ENCODE measurements around the gene PREP.
A peak's percentile ranks its signal among the peaks of the same experiment; 100 is the strongest.

The PREP gene

GRCh38 chr6:105397987-105398386, 4.9 kb downstream of the PREP start:
- DNase-seq (ENCODE audit: low spot score): no peak

- DNase-seq (ENCODE audit: low spot score): no peak
Measured at GRCh38 chr6:105391705-105392104, 11.2 kb downstream of the PREP start.

GRCh38 chr6:105389543-105389942, 13.3 kb downstream of the PREP start:
- no peak for DNase-seq (ENCODE audit: low spot score)

- DNase-seq (ENCODE audit: low spot score): no peak
Measured at GRCh38 chr6:105388392-105388791, 14.5 kb downstream of the PREP start.

- no peak for DNase-seq (ENCODE audit: low spot score)
Measured at GRCh38 chr6:105384004-105384403, 18.9 kb downstream of the PREP start.

GRCh38 chr6:105382958-105383357, 19.9 kb downstream of the PREP start:
- DNase-seq (ENCODE audit: low spot score): no peak

GRCh38 chr6:105382496-105382895, 20.4 kb downstream of the PREP start:
- DNase-seq (ENCODE audit: low spot score): no peak

GRCh38 chr6:105380634-105381033, 22.2 kb downstream of the PREP start:
- DNase-seq (ENCODE audit: low spot score): no peak

GRCh38 chr6:105375797-105376196, 27.1 kb downstream of the PREP start:
- no peak for DNase-seq (ENCODE audit: low spot score)

GRCh38 chr6:105374010-105374420, 28.9 kb downstream of the PREP start:
- DNase-seq (ENCODE audit: low spot score): no peak

- DNase-seq (ENCODE audit: low spot score): no peak
Measured at GRCh38 chr6:105373481-105373880, 29.4 kb downstream of the PREP start.

- no peak for DNase-seq (ENCODE audit: low spot score)
Measured at GRCh38 chr6:105372849-105373182, 30.1 kb downstream of the PREP start.

- DNase-seq (ENCODE audit: low spot score): no peak
Measured at GRCh38 chr6:105372142-105372848, 30.6 kb downstream of the PREP start.

- no peak for DNase-seq (ENCODE audit: low spot score)
Measured at GRCh38 chr6:105370351-105370750, 32.5 kb downstream of the PREP start.

- DNase-seq (ENCODE audit: low spot score): no peak
Measured at GRCh38 chr6:105369145-105369544, 33.7 kb downstream of the PREP start.

- no peak for DNase-seq (ENCODE audit: low spot score)
Measured at GRCh38 chr6:105364243-105364642, 38.6 kb downstream of the PREP start.

GRCh38 chr6:105363100-105363754, 39.7 kb downstream of the PREP start:
- DNase-seq (ENCODE audit: low spot score): peak; percentile 52

GRCh38 chr6:105359419-105360370, 43.2 kb downstream of the PREP start:
- peak; percentile 92 for DNase-seq (ENCODE audit: low spot score)

- DNase-seq (ENCODE audit: low spot score): no peak
Measured at GRCh38 chr6:105357165-105357564, 45.7 kb downstream of the PREP start.

- no peak for DNase-seq (ENCODE audit: low spot score)
Measured at GRCh38 chr6:105352037-105352617, 50.8 kb downstream of the PREP start.

- DNase-seq (ENCODE audit: low spot score): no peak
Measured at GRCh38 chr6:105348897-105349296, 54.0 kb downstream of the PREP start.

GRCh38 chr6:105346052-105346451, 56.8 kb downstream of the PREP start:
- DNase-seq (ENCODE audit: low spot score): peak; percentile 66

All from AG08395 (cell line).